ENCODE measurements around the gene FKBP15.

GRCh38 chr9:113125386-113126035, 95.6 kb downstream of the FKBP15 start:
- TF ChIP-seq EZH2phosphoT487 (IDR thresholded peaks at IDR 0.05; ENCODE audit: low read depth, severe bottlenecking, unreplicated experiment) (no peak), CTCF (IDR thresholded peaks at IDR 0.05; ENCODE audit: poor library complexity) (no peak), EZH2 (IDR thresholded peaks at IDR 0.05; ENCODE audit: borderline replicate concordance) (no peak)

Data from hepatocyte (in vitro differentiated cells).